ENCODE data around the gene TMSB10.

DNA sequence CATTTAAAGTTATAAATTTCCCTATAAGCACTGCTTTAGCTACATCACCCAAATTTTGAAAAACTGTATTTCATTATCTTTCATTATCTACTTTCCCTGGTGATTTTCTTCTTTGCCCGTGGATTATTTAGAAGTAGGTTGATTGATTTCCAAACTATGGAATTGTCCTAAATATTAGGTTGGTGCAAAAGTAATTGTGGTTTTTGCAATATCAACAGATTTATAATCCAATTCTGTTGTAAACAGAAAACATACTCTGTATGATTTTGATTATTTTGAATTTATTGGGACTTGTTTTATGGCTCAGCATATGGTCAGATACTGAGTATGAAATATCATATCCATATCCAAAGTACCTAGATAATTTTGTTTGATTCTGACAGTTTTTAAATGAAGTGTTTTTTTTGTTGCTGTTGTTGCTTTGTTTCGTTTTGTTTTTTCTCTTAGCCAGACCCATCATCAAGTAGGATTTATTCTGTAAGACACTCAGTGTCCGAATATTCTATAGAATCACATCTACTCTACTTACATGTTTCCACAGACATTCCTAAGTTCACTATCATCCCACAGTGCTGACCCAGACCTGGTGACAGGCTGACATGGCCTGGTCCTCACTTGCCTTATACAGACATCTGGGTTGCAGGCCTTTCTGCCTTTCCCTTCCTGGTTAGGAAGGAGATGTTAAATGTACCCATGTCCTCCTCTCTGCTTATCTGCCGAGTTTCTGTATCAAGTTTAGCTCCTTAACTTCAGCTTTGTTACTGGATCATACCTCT lies 22.5 kb upstream of the TMSB10 start:
- no peak for TF ChIP-seq CTCF (IDR thresholded peaks at IDR 0.05)
- no peak for TF ChIP-seq ZFX (IDR thresholded peaks at IDR 0.05; ENCODE audit: borderline replicate concordance)
